T-helper 1 cell treated with Interleukin-12 subunit alpha and Interleukin-12 subunit beta and Interleukin-4 antibody, amounts not matched to agents 30 μg/mL and 1 μg/mL, for 36 hours (primary cell): Measurements from ENCODE around the gene TMEM255B.

Source experiments
- H3K27ac Mint-ChIP-seq: one replicate; pipeline ENCODE4 v1.8.0; 2021; ENCODE audit warnings: mild to moderate bottlenecking, mixed read lengths
- H3K27me3 Mint-ChIP-seq: one replicate; pipeline ENCODE4 v1.8.0; 2021; ENCODE audit warnings: low read depth, mixed read lengths
- H3K36me3 Mint-ChIP-seq: one replicate; pipeline ENCODE4 v1.8.0; 2021; ENCODE audit warnings: low read depth, mixed read lengths
- H3K4me1 Mint-ChIP-seq: one replicate; pipeline ENCODE4 v1.8.0; 2021; ENCODE audit warnings: low read depth, mixed read lengths
- H3K4me3 Mint-ChIP-seq: one replicate; pipeline ENCODE4 v1.8.0; 2021; ENCODE audit warnings: mild to moderate bottlenecking, moderate library complexity, mixed read lengths
- H3K9me3 Mint-ChIP-seq: one replicate; pipeline ENCODE4 v1.8.0; 2021; ENCODE audit warnings: mixed read lengths

The TMEM255B gene

GRCh38 chr13:113854238-113855011 lies 95.4 kb downstream of the TMEM255B start:
- peaks cover 19% of the 10 kb centered on the region for H3K27me3 Mint-ChIP-seq

GRCh38 chr13:113855012-113855921 lies 96.2 kb downstream of the TMEM255B start:
- Mint-ChIP-seq H3K9me3 (peaks cover 16% of the 10 kb centered on the region), H3K27ac (no peak overlapping the region), H3K4me3 (no peak overlapping the region), H3K4me1 (peaks cover 8% of the 10 kb centered on the region), H3K36me3 (no peaks in the 10 kb centered on the region), H3K27me3 (peaks cover 20% of the 10 kb centered on the region)

More at GRCh38 chr13:113854238-113855011, 95.4 kb downstream of the TMEM255B start:
- H3K27ac Mint-ChIP-seq: no peak overlapping the region
- H3K4me3 Mint-ChIP-seq: no peak overlapping the region
- no peaks in the 10 kb centered on the region for H3K36me3 Mint-ChIP-seq
- peaks cover 8% of the 10 kb centered on the region for H3K4me1 Mint-ChIP-seq
- H3K9me3 Mint-ChIP-seq: peaks cover 14% of the 10 kb centered on the region

GRCh38 chr13:113855931-113856715 lies 97.1 kb downstream of the TMEM255B start:
- Mint-ChIP-seq H3K27me3 (peaks cover 23% of the 10 kb centered on the region), H3K4me1 (peaks cover 8% of the 10 kb centered on the region), H3K27ac (no peak overlapping the region), H3K36me3 (no peaks in the 10 kb centered on the region), H3K9me3 (peaks cover 16% of the 10 kb centered on the region), H3K4me3 (no peak overlapping the region)

GRCh38 chr13:113856716-113857065 lies 97.7 kb downstream of the TMEM255B start:
- no peak overlapping the region for H3K27ac Mint-ChIP-seq
- no peak overlapping the region for H3K4me3 Mint-ChIP-seq
- peaks cover 8% of the 10 kb centered on the region for H3K4me1 Mint-ChIP-seq
- peaks cover 16% of the 10 kb centered on the region for H3K9me3 Mint-ChIP-seq
- no peaks in the 10 kb centered on the region for H3K36me3 Mint-ChIP-seq
- peaks cover 29% of the 10 kb centered on the region for H3K27me3 Mint-ChIP-seq

- Mint-ChIP-seq H3K9me3 (peaks cover 16% of the 10 kb centered on the region), H3K27ac (no peak overlapping the region), H3K36me3 (no peaks in the 10 kb centered on the region), H3K27me3 (peaks cover 38% of the 10 kb centered on the region), H3K4me3 (no peak overlapping the region), H3K4me1 (peaks cover 11% of the 10 kb centered on the region)
These were observed 98.6 kb downstream of the TMEM255B start for GRCh38 chr13:113857531-113858195.

GRCh38 chr13:113859311-113860050 lies 100.5 kb downstream of the TMEM255B start:
- H3K4me3 Mint-ChIP-seq: no peak overlapping the region
- peaks cover 16% of the 10 kb centered on the region for H3K9me3 Mint-ChIP-seq
- H3K4me1 Mint-ChIP-seq: peaks cover 10% of the 10 kb centered on the region
- no peak overlapping the region for H3K27ac Mint-ChIP-seq
- peaks cover 35% of the 10 kb centered on the region for H3K27me3 Mint-ChIP-seq
- H3K36me3 Mint-ChIP-seq: no peaks in the 10 kb centered on the region

- Mint-ChIP-seq H3K4me3 (no peak overlapping the region), H3K36me3 (no peaks in the 10 kb centered on the region), H3K4me1 (peaks cover 8% of the 10 kb centered on the region), H3K27me3 (peaks cover 37% of the 10 kb centered on the region), H3K9me3 (peaks cover 16% of the 10 kb centered on the region), H3K27ac (no peak overlapping the region)
These were observed 101.1 kb downstream of the TMEM255B start for GRCh38 chr13:113860051-113860664.

- Mint-ChIP-seq H3K9me3 (peaks cover 16% of the 10 kb centered on the region), H3K4me1 (peaks cover 8% of the 10 kb centered on the region), H3K27me3 (peaks cover 44% of the 10 kb centered on the region), H3K36me3 (no peaks in the 10 kb centered on the region), H3K4me3 (no peak overlapping the region), H3K27ac (no peak overlapping the region)
These were observed 101.8 kb downstream of the TMEM255B start for GRCh38 chr13:113860665-113861432.

GRCh38 chr13:113861433-113862030 lies 102.5 kb downstream of the TMEM255B start:
- Mint-ChIP-seq H3K27me3 (peaks cover 45% of the 10 kb centered on the region), H3K4me3 (peak overlapping the region; percentile 21), H3K36me3 (no peaks in the 10 kb centered on the region), H3K9me3 (peaks cover 16% of the 10 kb centered on the region), H3K27ac (no peak overlapping the region), H3K4me1 (peaks cover 8% of the 10 kb centered on the region)

- H3K4me1 Mint-ChIP-seq: peaks cover 8% of the 10 kb centered on the region
- peaks cover 47% of the 10 kb centered on the region for H3K27me3 Mint-ChIP-seq
- H3K4me3 Mint-ChIP-seq: peak overlapping the region; percentile 60
- H3K27ac Mint-ChIP-seq: no peak overlapping the region
- no peaks in the 10 kb centered on the region for H3K36me3 Mint-ChIP-seq
- H3K9me3 Mint-ChIP-seq: peaks cover 16% of the 10 kb centered on the region
These were observed 103.3 kb downstream of the TMEM255B start for GRCh38 chr13:113862191-113862930.

GRCh38 chr13:113862931-113863523 lies 104.0 kb downstream of the TMEM255B start:
- peaks cover 9% of the 10 kb centered on the region for H3K4me1 Mint-ChIP-seq
- H3K36me3 Mint-ChIP-seq: no peaks in the 10 kb centered on the region
- no peak overlapping the region for H3K27ac Mint-ChIP-seq
- peaks cover 17% of the 10 kb centered on the region for H3K9me3 Mint-ChIP-seq
- H3K4me3 Mint-ChIP-seq: peak overlapping the region; percentile 50
- peaks cover 52% of the 10 kb centered on the region for H3K27me3 Mint-ChIP-seq
